Panc1 (cell line): ENCODE measurements around the gene DSCAML1. TPM values are rescaled to one million over a fixed set of nuclear protein-coding genes. Genes with fewer than 3 reads are reported as not detected.

Experiments used
- ATAC-seq: fragments of 200-7000 bp; cut with Tn5 transposase; 2 replicates; pipeline ENCODE4 v1.9.1; 2020; ENCODE audit warnings: mild to moderate bottlenecking, moderate library complexity
- BruUV-seq: library from RNA; stranded (reverse); fragments of 400-500 nt; replicated peaks from 2 replicates; lab custom pipeline; 2021; lab: Mats Ljungman, UMichigan
- CTCF ChIA-PET: fragments of 300-600 bp; sonication (Branson Sonifier 250); formaldehyde crosslinking; loops from one replicate; lab custom pipeline; 2022; ENCODE audit warnings: antibody characterized with exemption; lab: Charles Lee
- POLR2A ChIA-PET: fragments of 300-600 bp; sonication (Branson Sonifier 250); formaldehyde crosslinking; loops from one replicate; lab custom pipeline; 2022; ENCODE audit warnings: antibody characterized with exemption; lab: Charles Lee
- DNase-seq: peaks from one replicate; pipeline ENCODE4 v3.0.0-alpha.2; 2010; ENCODE audit warnings: low read depth, low spot score
- H3K27ac ChIP-seq: 2 replicates; pipeline ENCODE4 v1.5.1; 2011; ENCODE audit warnings: mild to moderate bottlenecking, low read length, inconsistent platforms
- H3K27me3 ChIP-seq: fragments of 200-500 bp; sonication (Bioruptor generic); 2 replicates; pipeline ENCODE4 v1.6.0; 2014; ENCODE audit warnings: low read length, inconsistent platforms; ENCODE audit not compliant: control insufficient read depth, insufficient read depth
- H3K36me3 ChIP-seq: fragments of 200-500 bp; sonication (Bioruptor generic); 2 replicates; pipeline ENCODE4 v1.5.1; 2014; ENCODE audit warnings: inconsistent platforms, mild to moderate bottlenecking, low read length, moderate library complexity; ENCODE audit not compliant: control insufficient read depth, insufficient read depth
- H3K4me1 ChIP-seq: 2 replicates; pipeline ENCODE4 v1.5.1; 2011; ENCODE audit warnings: inconsistent platforms, mild to moderate bottlenecking, low read length, moderate library complexity; ENCODE audit not compliant: control insufficient read depth, insufficient read depth
- H3K4me3 ChIP-seq, 2 experiments: 2 replicates each; pipeline ENCODE4 v1.5.1; 2011 to 2012; ENCODE audit warnings: low read depth in 2 of 2, low read length in 2 of 2, mild to moderate bottlenecking in 2 of 2, inconsistent platforms in 1 of 2, moderate library complexity in 1 of 2
- H3K9me3 ChIP-seq: fragments of 200-500 bp; sonication (Bioruptor generic); 2 replicates; pipeline ENCODE4 v1.5.1; 2014; ENCODE audit warnings: low read depth, mild to moderate bottlenecking, inconsistent platforms, low read length, moderate library complexity; ENCODE audit not compliant: control insufficient read depth, insufficient read depth
- CTCF ChIP-seq: fragments of 450-650 bp; IDR thresholded peaks from 2 replicates; pipeline ENCODE4 v1.5.1; 2017; ENCODE audit warnings: mild to moderate bottlenecking
- POLR2AphosphoS5 ChIP-seq: IDR thresholded peaks from 2 replicates; pipeline ENCODE4 v1.6.1; 2012; ENCODE audit warnings: mild to moderate bottlenecking, low read depth, low read length, moderate library complexity
- REST ChIP-seq, 2 experiments: IDR thresholded peaks; 2 replicates each; pipeline ENCODE4 v1.6.1; 2011 to 2012; ENCODE audit warnings: low read depth in 2 of 2, control low read depth in 1 of 2, low read length in 1 of 2, mild to moderate bottlenecking in 1 of 2, moderate library complexity in 1 of 2; ENCODE audit not compliant: insufficient read depth in 1 of 2
- SIN3A ChIP-seq: IDR thresholded peaks from 2 replicates; pipeline ENCODE4 v1.6.1; 2012; ENCODE audit warnings: low read depth, mild to moderate bottlenecking, low read length, moderate library complexity, borderline replicate concordance; ENCODE audit not compliant: insufficient read depth
- TCF7L2 ChIP-seq: IDR thresholded peaks from 2 replicates; pipeline ENCODE4 v1.6.1; 2011; ENCODE audit warnings: mild to moderate bottlenecking, low read depth, low read length, inconsistent platforms
- in situ Hi-C: cut with HindIII; loops from 2 replicates; pipeline ENCODE4 v1.10.0; 2016; ENCODE audit warnings: low sequenced_read_pairs, low pct_unique_long_range_greater_than_20kb
- intact Hi-C: fragments of 100-400 bp; cut with micrococcal nuclease; formaldehyde crosslinking; loops from one replicate; pipeline ENCODE4 v1.10.0; 2022; ENCODE audit not compliant: unreplicated experiment
- total RNA-seq: library from RNA; stranded (reverse); gene quantifications from one replicate; pipeline ENCODE4 v1.2.1, GENCODE V29; 2021; ENCODE audit not compliant: unreplicated experiment

DSCAML1 gene
- total RNA-seq, 1 experiment from 2014 or later, result 1.6 TPM

GRCh38 chr11:117830674-117831351, 33.8 kb upstream of the DSCAML1 start:
- ATAC-seq (no peak), DNase-seq (no peak)
- Histone ChIP-seq H3K4me3 (no peak overlapping the region), H3K9me3 (no peaks in the 10 kb centered on the region), H3K4me1 (no peaks in the 10 kb centered on the region), H3K36me3 (no peaks in the 10 kb centered on the region), H3K27me3 (peaks cover 7% of the 10 kb centered on the region), H3K27ac (no peak overlapping the region)
- in situ Hi-C loops, result no loop called here
- TF ChIP-seq REST (IDR thresholded peaks at IDR 0.05; ENCODE audit: insufficient read depth in 1 of 2, low read depth in 2 of 2, low read length in 1 of 2), result no peak
- TF ChIP-seq SIN3A, result no peak
- no peak for TF ChIP-seq POLR2AphosphoS5
- intact Hi-C loops, result no loop called here
- CTCF ChIA-PET, result no interaction called here
- POLR2A ChIA-PET, result no interaction called here
- no TSS peak for BruUV-seq

- no TSS peak for BruUV-seq
These were observed 33.1 kb upstream of the DSCAML1 start for GRCh38 chr11:117830072-117830471.

More at GRCh38 chr11:117830072-117830471, 33.1 kb upstream of the DSCAML1 start:
- no peak overlapping the region for H3K4me3 ChIP-seq
- no peak for TF ChIP-seq TCF7L2
- no peak for TF ChIP-seq CTCF
- TF ChIP-seq REST (IDR thresholded peaks at IDR 0.05; ENCODE audit: insufficient read depth in 1 of 2, low read depth in 2 of 2, low read length in 1 of 2), result no peak
- TF ChIP-seq POLR2AphosphoS5, result no peak
- TF ChIP-seq SIN3A, result no peak
- H3K4me1 ChIP-seq, result no peaks in the 10 kb centered on the region
- intact Hi-C loops (no loop called here), in situ Hi-C loops (no loop called here)
- peaks cover 7% of the 10 kb centered on the region for H3K27me3 ChIP-seq
- ATAC-seq, result no peak
- H3K9me3 ChIP-seq, result no peaks in the 10 kb centered on the region
- POLR2A ChIA-PET, result no interaction called here
- no peak overlapping the region for H3K27ac ChIP-seq
- no peaks in the 10 kb centered on the region for H3K36me3 ChIP-seq
- CTCF ChIA-PET, result no interaction called here
- DNase-seq, result no peak
